Progenitor cell of endocrine pancreas (in vitro differentiated cells): ENCODE data around the gene ST6GALNAC4. TPM values are rescaled to one million over a fixed set of nuclear protein-coding genes. Genes with fewer than 3 reads are reported as not detected.

Source experiments
- DNase-seq: peaks from one replicate; pipeline ENCODE4 v3.0.0; 2021; ENCODE audit warnings: low spot score; ENCODE audit not compliant: unreplicated experiment
- H3K27ac Mint-ChIP-seq: 2 replicates; pipeline ENCODE4 v1.8.0; 2021; ENCODE audit warnings: mild to moderate bottlenecking, moderate library complexity, mixed read lengths
- H3K27me3 Mint-ChIP-seq: 2 replicates; pipeline ENCODE4 v1.8.0; 2021; ENCODE audit warnings: mixed read lengths
- H3K36me3 Mint-ChIP-seq: 2 replicates; pipeline ENCODE4 v1.8.0; 2022; ENCODE audit warnings: mixed read lengths; ENCODE audit not compliant: insufficient read depth
- H3K4me1 Mint-ChIP-seq: 2 replicates; pipeline ENCODE4 v1.8.0; 2021; ENCODE audit warnings: low read depth, mixed read lengths
- H3K4me3 Mint-ChIP-seq: 2 replicates; pipeline ENCODE4 v1.8.0; 2021; ENCODE audit warnings: low read depth, mild to moderate bottlenecking, moderate library complexity, mixed read lengths
- H3K9me3 Mint-ChIP-seq: 2 replicates; pipeline ENCODE4 v1.8.0; 2021; ENCODE audit warnings: low read depth, mixed read lengths
- CTCF ChIP-seq: fragments of 200-600 bp; sonication (generic); IDR thresholded peaks from one replicate; pipeline ENCODE4 v1.5.0; 2021; ENCODE audit warnings: antibody characterized with exemption, mild to moderate bottlenecking; ENCODE audit not compliant: unreplicated experiment
- total RNA-seq: library from RNA; stranded (reverse); gene quantifications from 2 replicates; pipeline ENCODE4 v1.2.1, GENCODE V29; 2021

The ST6GALNAC4 gene
- total RNA-seq, 1 donor from 2014 or later: 7.7 TPM

- H3K36me3 Mint-ChIP-seq: no peaks in the 10 kb centered on the region
- H3K27me3 Mint-ChIP-seq: peaks cover 58% of the 10 kb centered on the region
- peaks cover 5% of the 10 kb centered on the region for H3K4me1 Mint-ChIP-seq
- H3K9me3 Mint-ChIP-seq: no peaks in the 10 kb centered on the region
- H3K4me3 Mint-ChIP-seq: no peak overlapping the region
- no peak for TF ChIP-seq CTCF
- no peak for DNase-seq
- no peak overlapping the region for H3K27ac Mint-ChIP-seq
Observed at GRCh38 chr9:127927988-127928675, 11.3 kb upstream of the ST6GALNAC4 start.

- Mint-ChIP-seq H3K36me3 (no peaks in the 10 kb centered on the region), H3K4me3 (peak overlapping the region; percentile 67), H3K27me3 (peaks cover 62% of the 10 kb centered on the region), H3K9me3 (no peaks in the 10 kb centered on the region), H3K27ac (no peak overlapping the region), H3K4me1 (peaks cover 5% of the 10 kb centered on the region)
- TF ChIP-seq CTCF: no peak
- no peak for DNase-seq
Observed at GRCh38 chr9:127927201-127927987, 10.6 kb upstream of the ST6GALNAC4 start.

GRCh38 chr9:127926906-127927200 is 10.0 kb upstream of the ST6GALNAC4 start:
- no peaks in the 10 kb centered on the region for H3K36me3 Mint-ChIP-seq
- H3K4me3 Mint-ChIP-seq: peak overlapping the region; percentile 67
- no peaks in the 10 kb centered on the region for H3K9me3 Mint-ChIP-seq
- no peak overlapping the region for H3K27ac Mint-ChIP-seq
- peaks cover 66% of the 10 kb centered on the region for H3K27me3 Mint-ChIP-seq
- no peak for TF ChIP-seq CTCF
- H3K4me1 Mint-ChIP-seq: peaks cover 5% of the 10 kb centered on the region
- DNase-seq: no peak

- H3K27ac Mint-ChIP-seq: no peak overlapping the region
- no peak for TF ChIP-seq CTCF
- H3K9me3 Mint-ChIP-seq: no peaks in the 10 kb centered on the region
- no peaks in the 10 kb centered on the region for H3K36me3 Mint-ChIP-seq
- H3K27me3 Mint-ChIP-seq: peaks cover 62% of the 10 kb centered on the region
- no peak for DNase-seq
- H3K4me1 Mint-ChIP-seq: peaks cover under 1% of the 10 kb centered on the region
- peak overlapping the region; percentile 67 for H3K4me3 Mint-ChIP-seq
Observed at GRCh38 chr9:127925959-127926905, 9.4 kb upstream of the ST6GALNAC4 start.
